K562 (cell line): ENCODE measurements around the gene CRACR2B. TPM values are rescaled to one million over a fixed set of nuclear protein-coding genes. Genes with fewer than 3 reads are reported as not detected.
A peak's percentile ranks its signal among the peaks of the same experiment; 100 is the strongest.

Source experiments
- ATAC-seq: fragments of 200-7000 bp; cut with Tn5 transposase; 3 replicates; pipeline ENCODE4 v1.9.1; 2020; ENCODE audit warnings: moderate library complexity
- BruUV-seq: library from RNA; stranded (reverse); fragments of 400-500 nt; replicated peaks from 2 replicates; lab custom pipeline; 2021; lab: Mats Ljungman, UMichigan
- CTCF ChIA-PET: fragments of 300-600 bp; formaldehyde crosslinking; extraction: SDS; loops from one replicate; lab custom pipeline; 2021; ENCODE audit warnings: low intra/inter-chr PET ratio; lab: Yijun Ruan, JAX
- POLR2A ChIA-PET: fragments of 300-600, 350-650 bp; sonication (Branson Sonifier 250); formaldehyde crosslinking; extraction: SDS; loops from one replicate; lab custom pipeline; 2021; ENCODE audit warnings: antibody characterized with exemption, inconsistent platforms; lab: Yijun Ruan, JAX
- DNase-seq, 4 experiments: peaks; one replicate each; pipeline versions ENCODE4 v3.0.0 to v3.0.0-alpha.2; 2011 to 2018; ENCODE audit warnings: low spot score in 3 of 4, mixed read lengths in 3 of 4; ENCODE audit errors: extremely low read depth in 1 of 4
- FAIRE-seq: peaks from 2 replicates; lab custom pipeline; 2011; peaks lifted over from hg19 to GRCh38; lab: Jason Lieb, UNC
- H2AFZ ChIP-seq: 2 replicates; pipeline ENCODE4 v1.6.0; 2011; ENCODE audit warnings: low read depth, low read length, control low read depth, inconsistent platforms
- H3K27ac ChIP-seq: fragments of 200-600 bp; 3 replicates; pipeline ENCODE4 v1.8.0; 2011; ENCODE audit warnings: low read depth, mild to moderate bottlenecking, control low read depth, inconsistent platforms, low read length, moderate library complexity, mixed read lengths; ENCODE audit errors: extremely low read depth
- H3K27me3 ChIP-seq, 2 experiments: fragments of 300-600 bp in 1 of 2; 2 replicates in 1 of 2; 3 replicates in 1 of 2; pipeline versions ENCODE4 v1.6.0 to v1.8.0; 2011; ENCODE audit warnings: inconsistent platforms in 2 of 2, low read length in 2 of 2, mild to moderate bottlenecking in 1 of 2, mixed read lengths in 1 of 2, moderate library complexity in 1 of 2; ENCODE audit not compliant: control insufficient read depth in 2 of 2, insufficient read depth in 2 of 2
- H3K36me3 ChIP-seq: fragments of 300-600 bp; 3 replicates; pipeline ENCODE4 v1.8.0; 2011; ENCODE audit warnings: mild to moderate bottlenecking, low read length, inconsistent platforms; ENCODE audit not compliant: control insufficient read depth, insufficient read depth
- H3K4me1 ChIP-seq, 2 experiments: fragments of 200-600 bp in 1 of 2; replicated peaks in 1 of 2; 2 replicates in 1 of 2; 3 replicates in 1 of 2; pipeline versions ENCODE4 v1.5.1 to v1.8.0; 2011; ENCODE audit warnings: inconsistent platforms in 2 of 2, low read length in 2 of 2, mild to moderate bottlenecking in 1 of 2, mixed read lengths in 1 of 2, moderate library complexity in 1 of 2; ENCODE audit not compliant: control insufficient read depth in 2 of 2, insufficient read depth in 2 of 2
- H3K4me2 ChIP-seq: 2 replicates; pipeline ENCODE4 v1.6.1; 2011; ENCODE audit warnings: low read length, control low read depth, inconsistent platforms, mixed read lengths; ENCODE audit not compliant: insufficient read depth
- H3K4me3 ChIP-seq: fragments of 200-600 bp; sonication (generic), shearing (Covaris generic); 2 replicates; pipeline ENCODE4 v1.5.1; 2016; ENCODE audit warnings: control low read depth, inconsistent platforms
- H3K79me2 ChIP-seq: fragments of 200-600 bp; 3 replicates; pipeline ENCODE4 v1.8.0; 2011; ENCODE audit warnings: low read length, inconsistent platforms; ENCODE audit not compliant: control insufficient read depth, insufficient read depth
- H3K9ac ChIP-seq, 2 experiments: 2 replicates each; pipeline versions ENCODE4 v1.6.0 to v1.6.1; 2011; ENCODE audit warnings: low read depth in 2 of 2, low read length in 2 of 2, control low read depth in 1 of 2, inconsistent platforms in 1 of 2, mild to moderate bottlenecking in 1 of 2, mixed read lengths in 1 of 2; ENCODE audit not compliant: insufficient read depth in 1 of 2
- H3K9me1 ChIP-seq: one replicate; pipeline ENCODE4 v1.6.0; 2011; ENCODE audit warnings: inconsistent platforms, mild to moderate bottlenecking, low read length, moderate library complexity; ENCODE audit not compliant: control insufficient read depth, insufficient read depth
- H3K9me3 ChIP-seq: replicated peaks from 2 replicates; pipeline ENCODE4 v1.5.1; 2011; ENCODE audit warnings: low read depth, low read length, inconsistent platforms; ENCODE audit not compliant: control insufficient read depth, insufficient read depth
- H4K20me1 ChIP-seq: replicated peaks from 2 replicates; pipeline ENCODE4 v1.6.1; 2011; ENCODE audit warnings: low read length, inconsistent platforms, mixed read lengths; ENCODE audit not compliant: control insufficient read depth, insufficient read depth
- HDAC2 ChIP-seq: fragments of 450-650 bp; IDR thresholded peaks from 2 replicates; pipeline ENCODE4 v1.6.1; 2016; ENCODE audit warnings: mild to moderate bottlenecking
- NFRKB ChIP-seq: fragments of 450-650 bp; IDR thresholded peaks from 2 replicates; pipeline ENCODE4 v1.6.1; 2016; ENCODE audit warnings: low read depth
- POLR2A ChIP-seq: fragments of 450-650 bp; conservative IDR thresholded peaks from 2 replicates; pipeline ENCODE4 v1.6.1; 2016
- POLR2G ChIP-seq: fragments of 200-400 bp; formaldehyde crosslinking; IDR thresholded peaks from 2 replicates; pipeline ENCODE4 v1.6.1; 2017; ENCODE audit warnings: low read depth, mild to moderate bottlenecking, antibody characterized with exemption, low read length, moderate library complexity
- WGBS: fragments of 100-300 bp; shearing (Covaris generic); methylation state at CpG from one replicate; pipeline ENCODE4 v1.1.6; 2016; ENCODE audit warnings: low coverage, mixed read lengths; ENCODE audit not compliant: insufficient coverage; ENCODE audit errors: missing lambda C conversion rate; 5-methylcytosine and 5-hydroxymethylcytosine counted together
- in situ Hi-C: fragments of 300-500 bp; cut with MboI; formaldehyde crosslinking; loops from 4 replicates; pipeline ENCODE4 v1.15.0; 2018; ENCODE audit warnings: inconsistent platforms, mixed read lengths
- intact Hi-C: fragments of 100-400 bp; cut with micrococcal nuclease; formaldehyde crosslinking; loops from 2 replicates; pipeline ENCODE4 v1.14.2; 2022
- polyA plus RNA-seq, 8 experiments: library from polyadenylated mRNA; depleted of rRNA in 4 of 8; stranded (reverse) in 5 of 8; unstranded in 3 of 8; fragments of >200 nt; fragmentation: Nextera tagmentation in 2 of 8; fragmentation: Illumina TruSeq in 1 of 8; extraction: Ambion mirVana in 2 of 8; extraction: Trizol in 1 of 8; gene quantifications; 2 replicates each; pipeline versions ENCODE4 v1.2.1 to v1.2.3, GENCODE V29; 2011 to 2014; ENCODE audit warnings: inconsistent platforms in 1 of 8, missing spikeins in 1 of 8
- total RNA-seq, 7 experiments: library from RNA; depleted of rRNA in 6 of 7; stranded (reverse); fragments of >200 nt in 6 of 7; fragmentation: Illumina TruSeq in 2 of 7; extraction: Trizol in 2 of 7; gene quantifications; 2 replicates each; pipeline versions ENCODE4 v1.2.1 to v1.2.3, GENCODE V29; 2011 to 2021; ENCODE audit warnings: low replicate concordance in 1 of 7
- TF ChIP-seq, protein P1 (sequence below), 3 experiments: fragments of 200-800 bp in 1 of 3; sonication (Bioruptor generic) in 1 of 3; sonication (generic) in 1 of 3; formaldehyde crosslinking in 1 of 3; IDR thresholded peaks; 2 replicates each; pipeline versions ENCODE4 v1.6.1 to v1.8.0; 2016 to 2022; ENCODE audit warnings: mild to moderate bottlenecking in 2 of 3, missing compliant biosample characterization in 2 of 3, missing genetic modification characterization in 2 of 3, missing genetic modification reagents in 1 of 3

Gene CRACR2B
- total and polyA plus RNA-seq, 9 of the 15 experiments (the other 6 are each of a cell fraction or from before 2014, with no cell fraction given): 0.10 to 51.0 (median 6.0) TPM

DNA sequence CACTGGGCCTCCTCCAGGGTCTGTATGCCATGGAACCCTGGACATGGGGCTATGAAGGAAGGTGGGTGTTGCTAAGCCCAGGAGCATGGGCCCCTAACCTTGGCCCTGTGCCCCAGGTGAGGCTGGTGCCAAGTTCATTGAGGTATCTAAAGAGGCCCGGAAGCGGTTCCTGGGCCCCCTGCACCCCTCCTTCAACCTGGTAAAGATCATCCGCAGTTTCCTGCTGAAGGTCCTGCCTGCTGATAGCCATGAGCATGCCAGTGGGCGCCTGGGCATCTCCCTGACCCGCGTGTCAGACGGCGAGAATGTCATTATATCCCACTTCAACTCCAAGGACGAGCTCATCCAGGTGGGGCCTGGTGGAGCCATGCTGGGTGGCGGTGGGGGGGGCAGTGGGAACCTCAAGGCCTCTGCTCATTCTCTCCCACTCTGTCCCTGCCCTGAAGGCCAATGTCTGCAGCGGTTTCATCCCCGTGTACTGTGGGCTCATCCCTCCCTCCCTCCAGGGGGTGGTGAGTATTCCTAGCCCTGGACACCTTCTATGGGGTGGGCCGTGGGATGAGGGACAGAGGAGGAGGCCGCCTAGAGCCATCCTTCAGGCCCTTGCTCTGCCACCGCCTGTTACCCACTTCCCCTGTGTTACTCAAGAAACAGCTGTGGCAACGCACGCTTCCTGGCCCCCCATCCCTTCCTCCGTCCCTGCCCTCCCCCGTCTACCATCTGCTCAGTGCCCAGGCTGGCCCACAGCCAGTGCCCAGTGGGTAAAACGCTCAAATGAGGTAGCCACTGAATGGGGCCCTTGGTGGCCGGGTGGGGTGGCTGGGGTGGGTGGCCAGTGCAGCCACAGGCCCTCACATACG is 6.0 kb upstream of the CRACR2B start:
- Histone ChIP-seq H4K20me1 (peaks cover 13% of the 10 kb centered on the region), H3K9me1 (peaks cover 3% of the 10 kb centered on the region), H3K4me1 (peaks cover 24 to 80% of the 10 kb centered on the region in 2 experiments; a peak in 4 of 5 replicates), H2AFZ (no peak overlapping the region), H3K36me3 (peaks cover 37% of the 10 kb centered on the region; the same call in 1 of the 3 replicates), H3K9me3 (no peaks in the 10 kb centered on the region), H3K9ac (peak overlapping the region in 1 of 2 experiments; percentile 100; a peak in 2 of 4 replicates), H3K4me2 (no peak overlapping the region), H3K27ac (no peak overlapping the region), H3K4me3 (no peak overlapping the region), H3K27me3 (no peaks in the 10 kb centered on the region), H3K79me2 (peaks cover 25% of the 10 kb centered on the region)
- FAIRE-seq (no peak), ATAC-seq (no peak), DNase-seq (no peak)
- BruUV-seq: no TSS peak
- TF ChIP-seq HDAC2: no peak
- no peak for TF ChIP-seq POLR2A
- peak; percentile 51 for TF ChIP-seq POLR2G
- TF ChIP-seq NFRKB: no peak
- TF ChIP-seq, protein P1, sequence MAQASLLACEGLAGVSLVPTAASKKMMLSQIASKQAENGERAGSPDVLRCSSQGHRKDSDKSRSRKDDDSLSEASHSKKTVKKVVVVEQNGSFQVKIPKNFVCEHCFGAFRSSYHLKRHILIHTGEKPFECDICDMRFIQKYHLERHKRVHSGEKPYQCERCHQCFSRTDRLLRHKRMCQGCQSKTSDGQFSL (CRISPR knock-in tag; IDR thresholded peaks at IDR 0.05): peak; percentile 51; the same call in 1 of the 2 replicates
- TF ChIP-seq, protein P1 (tag; IDR thresholded peaks at IDR 0.05): no peak
- ChIA-PET POLR2A (interaction anchor here (0.6 to 5.2 kb wide), 6 partner anchors 9 to 19 kb away, joined by 4 to 36 read pairs (median 8); partner anchors contain the start of genes POLR2L and TSPAN4), CTCF (no interaction called here)
- intact Hi-C loops: no loop called here
- 84% methylated on average over 17 of the region's 22 CpGs for WGBS
- in situ Hi-C loops: no loop called here
